Left renal cortex interstitium (tissue), 4 donors: Measurements from ENCODE around the gene C1orf94. TPM values are rescaled to one million over a fixed set of nuclear protein-coding genes. Genes with fewer than 3 reads are reported as not detected.

Source experiments
- DNase-seq, 4 donors: peaks; one replicate each; pipeline ENCODE4 v3.0.0-alpha.2; 2013; ENCODE audit warnings: low read depth in 4 of 4, low spot score in 2 of 4, missing footprints in 1 of 4
- polyA plus RNA-seq, 4 donors: library from polyadenylated mRNA; unstranded; fragments of 120-200 nt; gene quantifications; one replicate each; pipeline ENCODE4 v1.2.1, GENCODE V29; 2013; ENCODE audit not compliant: insufficient read length in 4 of 4

C1orf94 gene
- under 1 TPM in 1 of 4 donors, not detected in 3; 0.13 TPM for polyA plus RNA-seq

GRCh38 chr1:34176830-34177603 lies at the start of gene C1orf94:
Gene C1orf94 (plus strand): TSS chr1:34176907. CDS start chr1:34177790, 883 bp downstream.
- no peak for DNase-seq

- no peak for DNase-seq
Observed at GRCh38 chr1:34127006-34128000, 49.4 kb upstream of the C1orf94 start.

GRCh38 chr1:34128186-34128889 lies 48.4 kb upstream of the C1orf94 start:
- no peak for DNase-seq

GRCh38 chr1:34129630-34130029 lies 47.1 kb upstream of the C1orf94 start:
- no peak for DNase-seq

GRCh38 chr1:34130306-34130705 lies 46.4 kb upstream of the C1orf94 start:
- no peak for DNase-seq

- DNase-seq: no peak
Observed at GRCh38 chr1:34131396-34132160, 45.1 kb upstream of the C1orf94 start.

GRCh38 chr1:34132161-34132420 lies 44.6 kb upstream of the C1orf94 start:
- no peak for DNase-seq

GRCh38 chr1:34137411-34137810 lies 39.3 kb upstream of the C1orf94 start:
- no peak for DNase-seq

- no peak for DNase-seq
Observed at GRCh38 chr1:34140011-34140676, 36.6 kb upstream of the C1orf94 start.

- DNase-seq: no peak
Observed at GRCh38 chr1:34143975-34144374, 32.7 kb upstream of the C1orf94 start.

GRCh38 chr1:34144766-34145165 lies 31.9 kb upstream of the C1orf94 start:
- no peak for DNase-seq

GRCh38 chr1:34147301-34147700 lies 29.4 kb upstream of the C1orf94 start:
- no peak for DNase-seq

- no peak for DNase-seq
Observed at GRCh38 chr1:34149501-34149900, 27.2 kb upstream of the C1orf94 start.

GRCh38 chr1:34153246-34153645 lies 23.5 kb upstream of the C1orf94 start:
- DNase-seq: no peak

- DNase-seq: no peak
Observed at GRCh38 chr1:34155860-34156259, 20.8 kb upstream of the C1orf94 start.

GRCh38 chr1:34156739-34157138 lies 20.0 kb upstream of the C1orf94 start:
- no peak for DNase-seq

- DNase-seq: peak in 1 of 4 donors; percentile 39
Observed at GRCh38 chr1:34162852-34163766, 13.6 kb upstream of the C1orf94 start.
